Measurements from ENCODE around the gene DCDC1.

DNA sequence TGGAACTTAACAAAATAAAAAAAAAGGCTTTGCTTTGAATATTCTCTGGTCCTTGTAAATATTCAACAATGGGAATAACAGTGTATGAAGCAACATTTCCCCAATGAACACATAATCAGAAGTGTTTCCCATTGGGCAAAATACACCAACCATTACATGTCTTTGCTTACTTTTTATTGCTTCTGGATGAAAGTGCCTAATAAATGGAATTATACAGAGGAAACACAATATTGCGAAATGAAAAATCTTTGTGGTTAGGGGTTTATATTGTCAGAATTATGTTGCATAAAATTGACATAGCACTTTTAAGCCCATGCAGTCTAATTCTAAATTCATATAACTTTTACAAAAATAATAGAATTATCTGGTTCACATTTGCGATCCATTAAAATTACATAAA lies 386.4 kb downstream of the DCDC1 start:
- TF ChIP-seq, protein P1, sequence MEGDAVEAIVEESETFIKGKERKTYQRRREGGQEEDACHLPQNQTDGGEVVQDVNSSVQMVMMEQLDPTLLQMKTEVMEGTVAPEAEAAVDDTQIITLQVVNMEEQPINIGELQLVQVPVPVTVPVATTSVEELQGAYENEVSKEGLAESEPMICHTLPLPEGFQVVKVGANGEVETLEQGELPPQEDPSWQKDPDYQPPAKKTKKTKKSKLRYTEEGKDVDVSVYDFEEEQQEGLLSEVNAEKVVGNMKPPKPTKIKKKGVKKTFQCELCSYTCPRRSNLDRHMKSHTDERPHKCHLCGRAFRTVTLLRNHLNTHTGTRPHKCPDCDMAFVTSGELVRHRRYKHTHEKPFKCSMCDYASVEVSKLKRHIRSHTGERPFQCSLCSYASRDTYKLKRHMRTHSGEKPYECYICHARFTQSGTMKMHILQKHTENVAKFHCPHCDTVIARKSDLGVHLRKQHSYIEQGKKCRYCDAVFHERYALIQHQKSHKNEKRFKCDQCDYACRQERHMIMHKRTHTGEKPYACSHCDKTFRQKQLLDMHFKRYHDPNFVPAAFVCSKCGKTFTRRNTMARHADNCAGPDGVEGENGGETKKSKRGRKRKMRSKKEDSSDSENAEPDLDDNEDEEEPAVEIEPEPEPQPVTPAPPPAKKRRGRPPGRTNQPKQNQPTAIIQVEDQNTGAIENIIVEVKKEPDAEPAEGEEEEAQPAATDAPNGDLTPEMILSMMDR (IDR thresholded peaks at IDR 0.05): no peak
- TF ChIP-seq POLR2A (IDR thresholded peaks at IDR 0.05): no peak
